DND-41 (cell line): ENCODE measurements around the gene ROBO2.

ENCODE experiments used
- ATAC-seq: fragments of 200-7000 bp; cut with Tn5 transposase; 3 replicates; pipeline ENCODE4 v1.9.1; 2021; ENCODE audit warnings: low read depth; ENCODE audit not compliant: insufficient read depth
- DNase-seq: peaks from one replicate; pipeline ENCODE4 v3.0.0-alpha.2; 2020
- H2AFZ ChIP-seq: 2 replicates; pipeline ENCODE4 v1.6.0; 2012; ENCODE audit warnings: low read depth, low read length
- H3K27ac ChIP-seq: 2 replicates; pipeline ENCODE4 v1.5.1; 2012; ENCODE audit warnings: low read length, inconsistent platforms
- H3K27me3 ChIP-seq: fragments of 200-600 bp; sonication (generic); 2 replicates; pipeline ENCODE4 v1.6.0; 2012; ENCODE audit warnings: low read length, mild to moderate bottlenecking, inconsistent platforms; ENCODE audit not compliant: insufficient read depth, poor library complexity
- H3K36me3 ChIP-seq: 2 replicates; pipeline ENCODE4 v1.5.1; 2012; ENCODE audit warnings: low read length, inconsistent platforms; ENCODE audit not compliant: insufficient read depth
- H3K4me1 ChIP-seq: 2 replicates; pipeline ENCODE4 v1.5.1; 2012; ENCODE audit warnings: mild to moderate bottlenecking, low read length; ENCODE audit not compliant: insufficient read depth
- H3K4me2 ChIP-seq: 2 replicates; pipeline ENCODE4 v1.6.0; 2012; ENCODE audit warnings: mild to moderate bottlenecking, moderate library complexity, low read length, inconsistent platforms; ENCODE audit not compliant: insufficient read depth
- H3K4me3 ChIP-seq, 2 experiments: fragments of 200-600 bp in 1 of 2; shearing (Covaris generic) in 1 of 2; 2 replicates each; pipeline ENCODE4 v1.5.1; 2012 to 2016; ENCODE audit warnings: inconsistent platforms in 2 of 2, low read length in 2 of 2, mild to moderate bottlenecking in 2 of 2, low read depth in 1 of 2, moderate library complexity in 1 of 2
- H3K79me2 ChIP-seq: 2 replicates; pipeline ENCODE4 v1.6.0; 2012; ENCODE audit warnings: low read length, inconsistent platforms; ENCODE audit not compliant: insufficient read depth
- H3K9ac ChIP-seq: 2 replicates; pipeline ENCODE4 v1.6.0; 2012; ENCODE audit warnings: low read depth, mild to moderate bottlenecking, inconsistent platforms, low read length, moderate library complexity
- H3K9me3 ChIP-seq: 2 replicates; pipeline ENCODE4 v1.5.1; 2012; ENCODE audit warnings: low read length, moderate library complexity, mild to moderate bottlenecking, inconsistent platforms; ENCODE audit not compliant: insufficient read depth, severe bottlenecking
- H4K20me1 ChIP-seq: 2 replicates; pipeline ENCODE4 v1.6.0; 2012; ENCODE audit warnings: low read length; ENCODE audit not compliant: insufficient read depth
- CTCF ChIP-seq: IDR thresholded peaks from 2 replicates; pipeline ENCODE4 v1.5.1; 2012; ENCODE audit warnings: borderline replicate concordance, low read length, moderate library complexity, mild to moderate bottlenecking; ENCODE audit not compliant: poor library complexity, severe bottlenecking; ENCODE audit errors: extremely low read depth
- EZH2 ChIP-seq: IDR thresholded peaks from 3 replicates; pipeline ENCODE4 v1.6.1; 2012; ENCODE audit warnings: borderline replicate concordance, low read depth, mild to moderate bottlenecking, moderate library complexity, low read length, inconsistent platforms; ENCODE audit not compliant: severe bottlenecking

The ROBO2 gene

GRCh38 chr3:77436908-77437307 is 397.0 kb downstream of the ROBO2 start:
- Histone ChIP-seq H3K36me3 (no peaks in the 10 kb centered on the region), H3K4me1 (no peaks in the 10 kb centered on the region), H3K27ac (no peak overlapping the region), H2AFZ (no peak overlapping the region), H4K20me1 (no peaks in the 10 kb centered on the region), H3K9ac (no peak overlapping the region), H3K9me3 (no peaks in the 10 kb centered on the region), H3K79me2 (no peaks in the 10 kb centered on the region), H3K4me2 (no peak overlapping the region), H3K27me3 (no peaks in the 10 kb centered on the region), H3K4me3 (no peak overlapping the region)
- TF ChIP-seq EZH2: no peak
- no peak for TF ChIP-seq CTCF
- ATAC-seq (no peak), DNase-seq (no peak)

GRCh38 chr3:77446084-77446483 is 406.2 kb downstream of the ROBO2 start:
- Histone ChIP-seq H3K4me3 (no peak overlapping the region), H3K79me2 (no peaks in the 10 kb centered on the region), H4K20me1 (no peaks in the 10 kb centered on the region), H3K27ac (no peak overlapping the region), H3K27me3 (no peaks in the 10 kb centered on the region), H3K4me2 (no peak overlapping the region), H3K9me3 (no peaks in the 10 kb centered on the region), H3K36me3 (no peaks in the 10 kb centered on the region), H2AFZ (no peak overlapping the region), H3K9ac (no peak overlapping the region), H3K4me1 (no peaks in the 10 kb centered on the region)
- DNase-seq: no peak
- TF ChIP-seq CTCF (no peak), EZH2 (no peak)
- no peak for ATAC-seq

GRCh38 chr3:77446761-77447160 is 406.9 kb downstream of the ROBO2 start:
- TF ChIP-seq EZH2 (no peak), CTCF (no peak)
- Histone ChIP-seq H3K4me3 (no peak overlapping the region), H3K27ac (no peak overlapping the region), H4K20me1 (no peaks in the 10 kb centered on the region), H3K9ac (no peak overlapping the region), H3K9me3 (no peaks in the 10 kb centered on the region), H2AFZ (no peak overlapping the region), H3K36me3 (no peaks in the 10 kb centered on the region), H3K4me1 (no peaks in the 10 kb centered on the region), H3K27me3 (no peaks in the 10 kb centered on the region), H3K79me2 (no peaks in the 10 kb centered on the region), H3K4me2 (no peak overlapping the region)
- ATAC-seq: no peak
- DNase-seq: no peak
